GM19452 (cell line): ENCODE data around the gene HOXA11.

Source experiments
- ATAC-seq: cut with Tn5 transposase; IDR thresholded peaks from one replicate; pipeline ENCODE4 v1.9.1; 2021; ENCODE audit not compliant: unreplicated experiment

Gene HOXA11

GRCh38 chr7:27182285-27182841, 2.7 kb downstream of the HOXA11 start:
- ATAC-seq, result no peak

GRCh38 chr7:27181795-27182275, 3.2 kb downstream of the HOXA11 start:
- ATAC-seq, result no peak

DNA sequence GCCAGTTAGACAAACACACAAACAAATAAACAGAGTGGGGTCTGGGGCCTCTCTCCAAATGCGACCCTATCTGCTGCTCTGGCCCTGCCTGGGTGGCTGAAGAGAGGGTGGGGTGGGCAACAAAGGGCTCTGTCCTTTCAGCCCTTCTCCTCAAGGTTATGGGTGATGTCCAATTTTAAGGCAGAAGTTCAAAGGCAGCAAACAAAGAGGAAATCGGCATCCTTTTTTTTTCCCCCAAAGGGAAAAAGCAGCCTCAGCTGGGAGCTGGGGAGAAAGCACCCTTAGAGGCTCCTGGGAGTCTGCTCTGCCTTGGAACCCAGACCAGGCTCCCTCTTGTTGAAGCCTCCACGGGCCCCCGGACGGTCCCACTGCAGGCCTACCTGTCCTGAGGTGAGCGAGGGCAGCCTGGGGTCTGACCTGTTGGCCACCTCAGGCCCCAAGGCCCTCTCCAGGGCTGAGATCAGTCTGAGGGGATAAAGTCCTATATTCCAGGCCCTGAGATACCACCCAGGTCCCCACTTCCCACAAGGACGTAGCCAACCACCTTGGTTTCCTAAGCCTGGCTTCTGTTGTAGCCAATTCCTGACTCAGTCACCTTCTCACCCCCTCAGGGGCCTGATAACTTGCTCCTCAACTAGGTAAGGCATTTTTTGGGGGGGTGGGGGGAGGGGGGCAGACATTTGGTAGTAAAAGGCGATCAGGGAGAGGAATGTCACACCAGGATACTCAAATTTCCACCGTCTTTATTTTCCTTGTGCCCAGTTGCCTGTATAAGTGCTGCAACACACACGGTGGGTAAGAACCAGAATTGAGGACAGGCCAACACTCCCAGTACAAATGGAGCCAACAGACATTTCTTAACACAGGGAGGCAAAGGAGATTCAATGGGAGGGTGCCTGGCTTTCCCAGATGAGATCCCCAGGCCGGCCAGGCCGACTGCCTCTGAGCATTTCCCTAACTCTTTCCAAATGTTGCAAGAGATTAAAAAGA, 4.3 kb downstream of the HOXA11 start:
- no peak for ATAC-seq

GRCh38 chr7:27179503-27180430, 5.3 kb downstream of the HOXA11 start:
- no peak for ATAC-seq

- ATAC-seq, result no peak
Measured at GRCh38 chr7:27179030-27179429, 6.0 kb downstream of the HOXA11 start.

GRCh38 chr7:27178366-27178765, 6.7 kb downstream of the HOXA11 start:
- ATAC-seq, result no peak

DNA sequence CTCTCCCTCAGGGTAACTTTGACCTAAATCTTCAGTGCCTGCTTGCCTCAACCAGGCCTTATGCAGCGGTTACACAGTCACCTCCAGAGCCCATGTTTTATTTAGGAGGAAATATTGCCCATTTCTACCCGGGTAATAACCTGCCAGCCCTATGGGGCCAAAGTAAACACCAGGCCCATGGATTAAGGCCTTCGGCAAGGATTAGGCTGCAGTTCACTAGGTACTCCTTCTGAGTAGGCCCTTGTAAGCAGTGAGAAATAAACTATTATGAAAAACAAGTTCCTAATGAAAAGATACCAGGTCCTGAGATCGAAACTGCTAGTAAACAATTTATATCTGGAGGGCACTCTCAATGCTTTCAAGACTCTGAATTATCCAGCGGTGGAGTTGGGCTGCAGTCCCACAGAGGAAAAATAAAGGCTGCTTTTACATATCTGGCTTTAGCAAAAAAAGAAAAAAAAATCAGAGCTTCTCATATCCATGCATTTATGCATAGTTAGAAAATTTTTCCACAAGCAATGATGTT, 7.2 kb downstream of the HOXA11 start:
- ATAC-seq, result no peak

DNA sequence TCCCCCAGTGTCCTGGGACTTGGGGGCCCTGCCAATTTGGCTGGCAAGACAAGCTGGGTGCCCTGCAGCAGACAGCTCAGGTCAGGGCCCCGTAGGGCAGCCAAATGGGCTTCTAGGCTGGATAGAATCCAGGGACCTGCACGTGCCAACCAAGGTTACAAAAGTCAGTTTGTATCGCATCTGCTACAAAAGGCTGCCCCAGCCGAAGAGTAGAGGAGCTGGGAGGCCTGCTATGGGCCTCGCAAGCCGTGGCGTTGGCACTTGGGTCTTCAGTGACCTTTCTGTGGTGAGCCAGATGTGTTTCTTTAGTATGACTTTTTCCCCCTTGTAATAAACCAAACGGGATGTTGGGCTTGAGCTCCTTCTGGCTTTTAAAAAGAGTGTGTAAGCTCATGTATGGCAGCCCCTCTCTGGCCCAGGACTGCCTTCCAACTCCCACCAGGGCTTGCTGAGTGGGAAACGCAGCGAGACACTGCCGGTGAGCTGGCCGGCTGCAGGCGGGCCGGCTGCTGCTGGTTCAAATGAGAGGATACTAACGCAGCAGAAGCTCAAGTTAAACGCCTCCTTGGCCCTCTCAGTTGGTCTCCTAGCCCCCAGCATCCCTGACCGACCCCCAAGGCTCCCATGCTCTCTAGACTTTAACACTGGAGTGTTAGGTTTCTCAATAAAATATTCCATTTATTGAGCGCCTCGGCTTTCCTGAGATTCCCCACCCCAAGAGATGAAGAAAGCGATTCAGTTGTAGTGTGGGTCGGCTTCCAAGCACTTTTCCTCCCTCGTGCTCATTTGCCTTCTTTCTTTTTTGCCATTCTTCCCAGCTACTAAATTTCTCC, 7.9 kb downstream of the HOXA11 start:
- ATAC-seq, result no peak

DNA sequence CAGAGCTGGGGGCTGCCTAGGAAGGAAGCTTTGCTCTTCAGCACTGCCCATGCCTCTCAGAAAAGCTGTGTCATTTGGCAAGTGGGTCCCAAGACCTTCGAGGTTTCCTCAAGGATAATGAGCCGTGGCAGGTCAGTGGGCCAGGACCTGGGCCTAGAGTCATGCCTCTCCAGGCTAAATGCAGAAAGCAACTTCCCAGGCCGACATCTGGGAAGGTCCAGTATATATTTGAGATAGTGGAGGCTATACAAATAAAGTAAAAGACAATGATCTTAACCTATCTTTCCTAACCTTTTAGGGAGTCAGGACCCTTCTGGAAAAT, 8.5 kb downstream of the HOXA11 start:
- no peak for ATAC-seq

GRCh38 chr7:27175626-27176523, 9.2 kb downstream of the HOXA11 start:
- no peak for ATAC-seq

- ATAC-seq, result no peak
Measured at GRCh38 chr7:27174874-27175625, 10.0 kb downstream of the HOXA11 start.

DNA sequence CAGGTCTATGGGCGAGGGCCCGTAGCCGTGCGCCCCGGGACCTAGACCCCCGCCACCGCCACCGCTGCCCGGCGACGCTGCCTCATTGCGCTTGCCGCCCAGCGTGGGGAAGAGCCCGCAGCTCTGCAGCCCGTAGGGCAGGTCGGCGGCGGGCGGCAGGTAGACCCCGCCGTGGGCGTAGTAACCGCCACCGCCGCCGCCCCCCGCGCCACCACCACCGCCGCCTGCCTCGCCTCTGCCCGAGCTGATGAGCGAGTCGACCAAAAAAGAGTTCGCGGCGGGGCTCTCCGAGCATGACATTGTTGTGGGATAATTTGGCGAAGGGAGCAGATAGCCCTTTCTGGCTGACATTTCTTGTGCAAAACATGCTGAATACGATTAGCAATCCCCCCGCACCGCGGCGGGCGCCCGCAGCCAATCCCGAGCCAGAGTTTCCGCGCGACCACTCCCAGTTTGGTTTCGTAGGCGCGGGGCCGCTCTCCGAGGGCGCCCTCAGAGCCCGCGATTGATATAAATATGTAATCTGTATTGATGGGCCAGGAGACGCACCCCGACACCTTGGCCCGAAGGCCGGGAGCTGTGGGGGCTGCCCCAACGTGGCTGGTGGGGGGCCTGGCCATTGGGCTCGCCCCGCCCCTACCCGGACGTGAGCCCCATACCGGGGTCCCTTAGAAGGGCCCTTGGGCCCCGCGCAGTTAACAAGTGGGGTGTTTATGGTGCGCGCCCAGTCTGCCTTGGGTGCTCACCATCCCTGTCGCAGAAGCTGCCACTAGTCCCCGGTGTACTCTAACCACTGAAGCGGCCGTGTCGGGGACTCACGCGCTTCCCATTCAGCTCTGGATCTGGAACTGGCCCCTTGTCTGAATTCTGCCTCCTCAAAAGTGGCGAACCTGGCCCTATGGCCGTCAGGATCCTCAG, 10.8 kb downstream of the HOXA11 start, which contains the start of gene HOXA10:
HOXA10 (minus strand) TSS at position 365 of the 918 bp plus-strand sequence; CDS start at position 351, 14 bp downstream.
- ATAC-seq, result no peak

GRCh38 chr7:27173511-27173955, 11.5 kb downstream of the HOXA11 start:
- no peak for ATAC-seq

- no peak for ATAC-seq
Measured at GRCh38 chr7:27172823-27173510, 12.1 kb downstream of the HOXA11 start.

- ATAC-seq, result no peak
Measured at GRCh38 chr7:27172315-27172774, 12.7 kb downstream of the HOXA11 start.

DNA sequence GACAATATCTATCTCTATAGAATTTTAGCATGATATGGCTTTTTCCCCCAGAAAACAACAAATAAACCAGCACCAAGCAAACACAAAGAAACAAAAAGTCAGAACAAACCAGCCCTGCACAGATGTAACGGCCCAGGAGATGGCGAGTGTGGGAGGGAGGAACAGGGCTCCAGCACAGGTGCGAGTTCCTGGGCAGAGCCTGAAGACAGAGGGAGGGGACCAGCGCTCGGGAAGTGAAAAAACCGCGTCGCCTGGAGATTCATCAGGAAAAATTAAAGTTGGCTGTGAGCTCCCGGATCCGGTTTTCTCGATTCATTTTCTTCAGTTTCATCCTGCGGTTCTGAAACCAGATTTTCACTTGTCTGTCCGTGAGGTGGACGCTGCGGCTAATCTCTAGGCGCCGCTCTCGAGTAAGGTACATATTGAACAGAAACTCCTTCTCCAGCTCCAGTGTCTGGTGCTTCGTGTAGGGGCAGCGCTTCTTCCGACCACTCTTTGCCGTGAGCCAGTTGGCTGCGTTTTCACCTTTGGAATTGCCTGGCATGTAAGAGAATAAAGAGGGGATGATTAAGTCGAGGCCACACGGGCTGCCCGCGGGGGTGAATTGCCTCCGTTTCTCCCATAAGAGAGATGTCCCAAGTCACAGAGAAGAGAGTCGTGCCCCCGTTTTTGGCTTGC, 13.3 kb downstream of the HOXA11 start:
- no peak for ATAC-seq
